ENCODE results near the gene ABO. TPM values are rescaled to one million over a fixed set of nuclear protein-coding genes. Genes with fewer than 3 reads are reported as not detected.
"Not testable (repeated sequence)": the region's sequence is repeated elsewhere in the genome, so short reads cannot be mapped to it uniquely, and the experiment has no call there.

The ABO gene
- total RNA-seq, 2 experiments from 2014 or later = 0.19 to 0.31 TPM

DNA sequence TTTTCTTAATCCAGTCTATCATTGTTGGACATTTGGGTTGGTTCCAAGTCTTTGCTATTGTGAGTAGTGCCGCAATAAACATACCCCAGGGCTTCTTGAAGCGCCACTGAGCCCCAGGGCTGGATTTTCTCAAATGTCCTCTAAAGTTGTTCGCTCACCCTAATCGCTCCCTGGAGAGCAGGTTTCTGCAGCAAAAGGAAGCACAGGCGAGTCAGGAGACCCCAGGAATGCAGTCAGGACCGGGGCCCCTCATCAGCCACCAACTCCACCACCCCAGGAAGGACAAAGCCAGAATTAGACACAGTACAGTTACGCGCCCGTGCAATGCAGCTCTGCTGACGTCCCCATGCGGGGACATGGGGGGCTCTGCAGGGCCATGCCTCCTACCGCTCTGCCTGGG is 50.2 kb downstream of the ABO start:
- Mint-ChIP-seq H3K27ac (no peak overlapping the region), H3K4me3 (no peak overlapping the region), H3K27me3 (peaks cover 20% of the 10 kb centered on the region), H3K36me3 (ENCODE audit: low read depth) (no peaks in the 10 kb centered on the region), H3K9me3 (no peaks in the 10 kb centered on the region), H3K4me1 (ENCODE audit: low read depth) (no peaks in the 10 kb centered on the region)
- TF ChIP-seq, protein P1, sequence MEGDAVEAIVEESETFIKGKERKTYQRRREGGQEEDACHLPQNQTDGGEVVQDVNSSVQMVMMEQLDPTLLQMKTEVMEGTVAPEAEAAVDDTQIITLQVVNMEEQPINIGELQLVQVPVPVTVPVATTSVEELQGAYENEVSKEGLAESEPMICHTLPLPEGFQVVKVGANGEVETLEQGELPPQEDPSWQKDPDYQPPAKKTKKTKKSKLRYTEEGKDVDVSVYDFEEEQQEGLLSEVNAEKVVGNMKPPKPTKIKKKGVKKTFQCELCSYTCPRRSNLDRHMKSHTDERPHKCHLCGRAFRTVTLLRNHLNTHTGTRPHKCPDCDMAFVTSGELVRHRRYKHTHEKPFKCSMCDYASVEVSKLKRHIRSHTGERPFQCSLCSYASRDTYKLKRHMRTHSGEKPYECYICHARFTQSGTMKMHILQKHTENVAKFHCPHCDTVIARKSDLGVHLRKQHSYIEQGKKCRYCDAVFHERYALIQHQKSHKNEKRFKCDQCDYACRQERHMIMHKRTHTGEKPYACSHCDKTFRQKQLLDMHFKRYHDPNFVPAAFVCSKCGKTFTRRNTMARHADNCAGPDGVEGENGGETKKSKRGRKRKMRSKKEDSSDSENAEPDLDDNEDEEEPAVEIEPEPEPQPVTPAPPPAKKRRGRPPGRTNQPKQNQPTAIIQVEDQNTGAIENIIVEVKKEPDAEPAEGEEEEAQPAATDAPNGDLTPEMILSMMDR (IDR thresholded peaks at IDR 0.05) = no peak
- POLR2A ChIA-PET = no interaction called here
- Histone ChIP-seq H3K27ac (ENCODE audit: low read depth in 1 of 2, low read length in 2 of 2) (no peak overlapping the region), H3K9me3 (ENCODE audit: control insufficient read depth in 1 of 2, insufficient read depth in 1 of 2, low read length in 2 of 2) (peaks cover 0 to 4% of the 10 kb centered on the region in 2 experiments), H3K27me3 (ENCODE audit: control insufficient read depth in 1 of 2, insufficient read depth in 2 of 2, low read length in 2 of 2) (peaks cover 3 to 8% of the 10 kb centered on the region in 2 experiments), H3K36me3 (ENCODE audit: insufficient read depth, low read length) (no peaks in the 10 kb centered on the region), H3K4me3 (ENCODE audit: low read length) (no peak overlapping the region), H3K4me1 (ENCODE audit: insufficient read depth, low read length) (no peaks in the 10 kb centered on the region)
- ATAC-seq (ENCODE audit: poor library complexity) (no peak), DNase-seq (no peak)
- intact Hi-C loops (cut with DNase I, micrococcal nuclease) = no loop called here
- CTCF ChIA-PET = no interaction called here

DNA sequence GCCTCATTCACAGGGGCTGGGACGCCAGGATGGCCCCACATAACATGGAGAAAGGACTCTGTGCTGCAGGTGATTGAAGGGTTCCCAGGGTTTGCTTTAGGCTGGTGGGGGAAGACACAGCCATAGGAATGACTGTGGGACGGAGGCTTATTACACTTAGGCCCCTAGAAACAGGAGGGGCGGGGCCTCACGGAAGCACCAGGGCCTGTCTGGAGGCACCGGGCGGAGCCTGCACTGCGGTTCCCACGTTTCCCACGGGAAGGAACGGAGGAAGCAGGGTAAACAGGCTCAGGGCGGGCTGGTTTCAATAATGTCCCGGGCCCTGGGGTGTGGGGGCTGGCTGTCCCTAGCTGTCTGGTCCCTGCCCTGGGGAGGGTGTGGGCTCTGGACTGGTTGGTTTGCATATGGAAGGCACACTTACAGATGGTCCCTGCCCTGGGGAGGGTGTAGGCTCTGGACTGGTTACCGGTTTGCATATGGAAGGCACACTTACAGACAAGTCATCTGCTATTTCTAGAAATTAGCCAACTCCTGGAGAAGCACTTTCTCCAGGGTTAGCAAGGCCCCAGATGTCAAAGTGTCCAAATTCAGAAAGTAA is 51.7 kb downstream of the ABO start:
- CTCF ChIA-PET; H3K4me3 Mint-ChIP-seq; H3K36me3 ChIP-seq (ENCODE audit: insufficient read depth, low read length); H3K36me3 Mint-ChIP-seq (ENCODE audit: low read depth); H3K4me1 ChIP-seq (ENCODE audit: insufficient read depth, low read length); H3K4me3 ChIP-seq (ENCODE audit: low read length); POLR2A ChIA-PET; ATAC-seq (ENCODE audit: poor library complexity); H3K4me1 Mint-ChIP-seq (ENCODE audit: low read depth); H3K27ac Mint-ChIP-seq; H3K9me3 ChIP-seq (ENCODE audit: control insufficient read depth in 1 of 2, insufficient read depth in 1 of 2, low read length in 2 of 2); DNase-seq; intact Hi-C loops (cut with DNase I, micrococcal nuclease); H3K9me3 Mint-ChIP-seq; H3K27ac ChIP-seq (ENCODE audit: low read depth in 1 of 2, low read length in 2 of 2): not testable (repeated sequence)
- peaks cover 3 to 19% of the 10 kb centered on the region in 2 experiments for H3K27me3 ChIP-seq (ENCODE audit: control insufficient read depth in 1 of 2, insufficient read depth in 2 of 2, low read length in 2 of 2)
- H3K27me3 Mint-ChIP-seq = peaks cover 35% of the 10 kb centered on the region

DNA sequence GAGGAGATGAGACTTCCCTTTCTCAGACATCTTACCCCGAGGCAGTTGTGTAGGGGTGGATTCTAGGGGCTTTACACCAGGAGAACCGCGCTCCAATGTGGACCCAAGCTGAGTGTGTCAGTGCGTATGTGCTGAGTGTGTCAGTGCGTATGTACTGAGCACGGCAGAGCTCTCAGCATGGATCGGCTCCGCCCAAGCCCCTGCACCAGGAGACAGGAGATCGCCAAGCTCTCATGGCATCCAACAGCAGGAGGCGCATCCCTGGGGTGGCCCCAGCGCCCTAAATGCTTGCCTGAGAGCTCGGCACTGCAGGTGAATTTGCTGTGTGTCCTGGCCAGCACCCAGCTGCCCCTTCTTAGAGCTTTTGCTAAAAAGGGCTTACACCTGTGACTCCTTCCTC is 53.0 kb downstream of the ABO start:
- H3K4me1 Mint-ChIP-seq (ENCODE audit: low read depth); POLR2A ChIA-PET; H3K27ac Mint-ChIP-seq; H3K36me3 Mint-ChIP-seq (ENCODE audit: low read depth); H3K9me3 ChIP-seq (ENCODE audit: control insufficient read depth in 1 of 2, insufficient read depth in 1 of 2, low read length in 2 of 2); H3K36me3 ChIP-seq (ENCODE audit: insufficient read depth, low read length); ATAC-seq (ENCODE audit: poor library complexity); DNase-seq; H3K4me3 ChIP-seq (ENCODE audit: low read length); H3K4me3 Mint-ChIP-seq; H3K4me1 ChIP-seq (ENCODE audit: insufficient read depth, low read length); H3K9me3 Mint-ChIP-seq; CTCF ChIA-PET; intact Hi-C loops (cut with DNase I, micrococcal nuclease); H3K27ac ChIP-seq (ENCODE audit: low read depth in 1 of 2, low read length in 2 of 2): not testable (repeated sequence)
- peaks cover 46% of the 10 kb centered on the region for H3K27me3 Mint-ChIP-seq
- peaks cover 3 to 19% of the 10 kb centered on the region in 2 experiments for H3K27me3 ChIP-seq (ENCODE audit: control insufficient read depth in 1 of 2, insufficient read depth in 2 of 2, low read length in 2 of 2)

DNA sequence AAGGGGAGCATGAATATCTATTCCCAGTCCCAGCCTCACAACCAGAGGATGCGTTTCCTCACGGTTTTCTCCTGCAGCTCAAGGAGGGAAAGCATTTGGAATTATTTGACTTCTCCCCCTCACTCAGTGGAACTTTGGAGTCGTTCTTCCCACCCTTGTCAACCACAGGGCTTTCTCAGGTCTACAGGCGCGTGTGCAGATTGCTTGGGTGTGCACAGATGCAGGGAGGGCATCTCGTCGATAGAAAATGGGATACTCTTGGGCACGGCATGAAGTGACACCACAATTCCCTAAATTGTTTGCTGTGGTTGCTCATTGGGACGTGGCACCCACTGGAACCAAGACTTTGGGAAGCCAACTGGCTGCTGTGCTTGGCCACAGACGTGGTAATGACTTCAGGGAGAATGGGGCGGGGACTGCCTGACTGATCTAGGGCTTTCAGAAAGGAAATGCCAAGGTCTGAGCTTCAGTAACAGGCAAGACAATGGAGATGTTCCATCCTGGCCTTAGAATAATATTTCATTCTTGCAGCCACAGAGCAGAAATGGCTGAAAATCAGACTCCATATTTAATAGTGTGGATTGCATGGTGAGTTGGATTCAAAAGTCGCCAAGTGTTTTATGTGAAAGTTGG is 53.7 kb downstream of the ABO start:
- no peaks in the 10 kb centered on the region for H3K36me3 Mint-ChIP-seq (ENCODE audit: low read depth)
- TF ChIP-seq, protein P1 (IDR thresholded peaks at IDR 0.05) = no peak
- no peak overlapping the region for H3K27ac Mint-ChIP-seq
- DNase-seq = no peak
- Histone ChIP-seq H3K36me3 (ENCODE audit: insufficient read depth, low read length) (no peaks in the 10 kb centered on the region), H3K4me1 (ENCODE audit: insufficient read depth, low read length) (no peaks in the 10 kb centered on the region), H3K27ac (ENCODE audit: low read depth in 1 of 2, low read length in 2 of 2) (no peak overlapping the region), H3K4me3 (ENCODE audit: low read length) (no peak overlapping the region), H3K27me3 (ENCODE audit: control insufficient read depth in 1 of 2, insufficient read depth in 2 of 2, low read length in 2 of 2) (peaks cover 3 to 19% of the 10 kb centered on the region in 2 experiments), H3K9me3 (ENCODE audit: control insufficient read depth in 1 of 2, insufficient read depth in 1 of 2, low read length in 2 of 2) (peaks cover 0 to 4% of the 10 kb centered on the region in 2 experiments)
- POLR2A ChIA-PET = no interaction called here
- no peaks in the 10 kb centered on the region for H3K9me3 Mint-ChIP-seq
- intact Hi-C loops (cut with DNase I, micrococcal nuclease) = no loop called here
- CTCF ChIA-PET = no interaction called here
- no peak for ATAC-seq (ENCODE audit: poor library complexity)
- H3K4me1 Mint-ChIP-seq (ENCODE audit: low read depth) = no peaks in the 10 kb centered on the region
- peaks cover 53% of the 10 kb centered on the region for H3K27me3 Mint-ChIP-seq
- H3K4me3 Mint-ChIP-seq = no peak overlapping the region

DNA sequence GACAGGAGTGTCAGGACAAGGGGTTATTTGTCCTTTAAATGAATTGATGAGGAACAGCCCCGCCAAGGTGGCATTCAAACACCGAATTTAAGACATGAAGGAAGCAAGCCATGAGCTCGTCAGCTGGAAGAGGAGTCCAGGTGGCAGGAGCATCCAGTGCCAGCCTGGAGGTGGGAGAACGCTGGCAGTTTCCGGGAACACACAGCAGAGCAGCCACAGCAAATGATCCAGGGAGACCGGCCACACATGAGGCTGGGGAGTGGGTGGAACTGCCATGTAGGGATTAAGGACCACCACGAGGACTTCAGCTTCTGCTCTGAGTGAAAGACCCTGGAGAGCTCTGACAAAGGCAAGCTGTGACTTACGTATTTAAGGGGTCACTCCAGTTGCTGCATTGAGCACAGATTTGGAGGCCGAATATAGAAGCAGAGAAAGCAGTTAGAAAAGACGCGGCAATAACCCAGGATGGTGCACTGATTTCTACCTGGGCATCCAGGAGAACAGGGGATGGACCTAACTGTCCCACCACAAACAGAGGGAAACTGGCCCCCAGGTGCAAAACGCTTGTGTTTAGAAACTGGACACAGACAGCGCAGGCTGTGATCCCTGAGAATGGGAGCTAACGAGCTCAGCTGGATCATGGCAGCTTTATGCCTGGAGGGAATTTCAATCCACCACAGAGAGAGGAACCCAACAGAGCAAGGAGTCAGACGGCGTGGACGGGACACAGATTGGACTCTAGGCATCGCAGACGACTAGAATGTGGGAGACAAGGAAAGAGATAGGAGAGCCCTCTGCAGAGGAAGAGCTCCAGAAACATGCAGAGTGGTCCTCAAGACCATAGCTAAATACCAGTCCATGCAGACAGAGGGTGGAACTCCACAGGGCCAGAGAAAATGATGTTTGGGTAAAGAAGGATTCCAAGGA is 56.7 kb downstream of the ABO start:
- H3K36me3 ChIP-seq (ENCODE audit: insufficient read depth, low read length); H3K27ac ChIP-seq (ENCODE audit: low read depth in 1 of 2, low read length in 2 of 2); POLR2A ChIA-PET; H3K4me3 ChIP-seq (ENCODE audit: low read length); H3K9me3 ChIP-seq (ENCODE audit: control insufficient read depth in 1 of 2, insufficient read depth in 1 of 2, low read length in 2 of 2); H3K4me1 Mint-ChIP-seq (ENCODE audit: low read depth); H3K4me1 ChIP-seq (ENCODE audit: insufficient read depth, low read length); H3K36me3 Mint-ChIP-seq (ENCODE audit: low read depth); H3K4me3 Mint-ChIP-seq; ATAC-seq (ENCODE audit: poor library complexity); DNase-seq; CTCF ChIA-PET; H3K27ac Mint-ChIP-seq; intact Hi-C loops (cut with DNase I, micrococcal nuclease); H3K9me3 Mint-ChIP-seq: not testable (repeated sequence)
- peaks cover 79% of the 10 kb centered on the region for H3K27me3 Mint-ChIP-seq
- H3K27me3 ChIP-seq (ENCODE audit: control insufficient read depth in 1 of 2, insufficient read depth in 2 of 2, low read length in 2 of 2) = peaks cover 0 to 12% of the 10 kb centered on the region in 2 experiments

Measured in CD4-positive, alpha-beta T cell (primary cell).